Neural progenitor cell (in vitro differentiated cells): ENCODE measurements around the gene NEU2. TPM values are rescaled to one million over a fixed set of nuclear protein-coding genes. Genes with fewer than 3 reads are reported as not detected.
A peak's percentile ranks its signal among the peaks of the same experiment; 100 is the strongest.

Source experiments
- DNase-seq: peaks from one replicate; pipeline ENCODE4 v3.0.0-alpha.2; 2016; ENCODE audit warnings: low spot score
- H2AFZ ChIP-seq: fragments of 200-600 bp; sonication (generic); replicated peaks from 2 replicates; pipeline ENCODE4 v1.6.1; 2016; ENCODE audit warnings: antibody characterized with exemption
- H3F3A ChIP-seq: fragments of 200-600 bp; sonication (generic); 2 replicates; pipeline ENCODE4 v1.6.1; 2016; ENCODE audit warnings: antibody characterized with exemption, low read depth
- H3K27ac ChIP-seq: fragments of 200-600 bp; sonication (generic); 2 replicates; pipeline ENCODE4 v1.5.1; 2016; ENCODE audit warnings: mild to moderate bottlenecking
- H3K27me3 ChIP-seq: fragments of 200-600 bp; sonication (generic); 2 replicates; pipeline ENCODE4 v1.6.1; 2016; ENCODE audit warnings: mild to moderate bottlenecking, moderate library complexity
- H3K36me3 ChIP-seq: fragments of 200-600 bp; sonication (generic); 2 replicates; pipeline ENCODE4 v1.5.1; 2016
- H3K4me1 ChIP-seq: fragments of 200-600 bp; sonication (generic); 2 replicates; pipeline ENCODE4 v1.6.1; 2016; ENCODE audit warnings: mixed run types
- H3K4me2 ChIP-seq: fragments of 200-600 bp; sonication (generic); 2 replicates; pipeline ENCODE4 v1.6.1; 2016
- H3K4me3 ChIP-seq: fragments of 200-600 bp; sonication (generic); 2 replicates; pipeline ENCODE4 v1.5.1; 2016
- H3K79me2 ChIP-seq: fragments of 200-600 bp; sonication (generic); 2 replicates; pipeline ENCODE4 v1.6.1; 2016; ENCODE audit warnings: low read depth
- H3K9ac ChIP-seq: fragments of 200-600 bp; sonication (generic); 2 replicates; pipeline ENCODE4 v1.6.1; 2016
- H3K9me3 ChIP-seq: fragments of 200-600 bp; sonication (generic); 2 replicates; pipeline ENCODE4 v1.5.1; 2016; ENCODE audit warnings: low read depth
- H4K20me1 ChIP-seq: fragments of 200-600 bp; sonication (generic); 2 replicates; pipeline ENCODE4 v1.6.1; 2016; ENCODE audit warnings: low read depth
- H3K27ac Mint-ChIP-seq: 3 replicates; pipeline ENCODE4 v1.8.0; 2021; ENCODE audit warnings: mixed read lengths
- H3K27me3 Mint-ChIP-seq: 2 replicates; pipeline ENCODE4 v1.8.0; 2022; ENCODE audit warnings: low read depth, mild to moderate bottlenecking, inconsistent platforms, moderate library complexity, mixed read lengths; ENCODE audit not compliant: insufficient read depth
- H3K36me3 Mint-ChIP-seq: 3 replicates; pipeline ENCODE4 v1.8.0; 2021; ENCODE audit warnings: mixed read lengths
- H3K4me1 Mint-ChIP-seq: 3 replicates; pipeline ENCODE4 v1.8.0; 2021; ENCODE audit warnings: mixed read lengths
- H3K4me3 Mint-ChIP-seq: 3 replicates; pipeline ENCODE4 v1.8.0; 2021; ENCODE audit warnings: mild to moderate bottlenecking, moderate library complexity, mixed read lengths
- H3K9me3 Mint-ChIP-seq: 3 replicates; pipeline ENCODE4 v1.8.0; 2020; ENCODE audit warnings: mixed read lengths
- CTCF ChIP-seq: fragments of 200-600 bp; sonication (generic); IDR thresholded peaks from 2 replicates; pipeline ENCODE4 v1.5.1; 2017; ENCODE audit warnings: antibody characterized with exemption, mild to moderate bottlenecking
- EZH2 ChIP-seq: fragments of 200-600 bp; sonication (generic); IDR thresholded peaks from 2 replicates; pipeline ENCODE4 v1.6.1; 2017; ENCODE audit warnings: antibody characterized with exemption, mild to moderate bottlenecking, moderate library complexity
- EZH2phosphoT487 ChIP-seq: fragments of 200-600 bp; sonication (generic); IDR thresholded peaks from 2 replicates; pipeline ENCODE4 v1.6.1; 2017; ENCODE audit warnings: antibody characterized with exemption
- total RNA-seq: library from RNA; depleted of rRNA; stranded (reverse); fragments of >200 nt; gene quantifications from 2 replicates; pipeline ENCODE4 v1.2.3, GENCODE V29; 2015; ENCODE audit warnings: low replicate concordance

Gene NEU2
- total RNA-seq, 1 donor from 2014 or later = not detected

DNA sequence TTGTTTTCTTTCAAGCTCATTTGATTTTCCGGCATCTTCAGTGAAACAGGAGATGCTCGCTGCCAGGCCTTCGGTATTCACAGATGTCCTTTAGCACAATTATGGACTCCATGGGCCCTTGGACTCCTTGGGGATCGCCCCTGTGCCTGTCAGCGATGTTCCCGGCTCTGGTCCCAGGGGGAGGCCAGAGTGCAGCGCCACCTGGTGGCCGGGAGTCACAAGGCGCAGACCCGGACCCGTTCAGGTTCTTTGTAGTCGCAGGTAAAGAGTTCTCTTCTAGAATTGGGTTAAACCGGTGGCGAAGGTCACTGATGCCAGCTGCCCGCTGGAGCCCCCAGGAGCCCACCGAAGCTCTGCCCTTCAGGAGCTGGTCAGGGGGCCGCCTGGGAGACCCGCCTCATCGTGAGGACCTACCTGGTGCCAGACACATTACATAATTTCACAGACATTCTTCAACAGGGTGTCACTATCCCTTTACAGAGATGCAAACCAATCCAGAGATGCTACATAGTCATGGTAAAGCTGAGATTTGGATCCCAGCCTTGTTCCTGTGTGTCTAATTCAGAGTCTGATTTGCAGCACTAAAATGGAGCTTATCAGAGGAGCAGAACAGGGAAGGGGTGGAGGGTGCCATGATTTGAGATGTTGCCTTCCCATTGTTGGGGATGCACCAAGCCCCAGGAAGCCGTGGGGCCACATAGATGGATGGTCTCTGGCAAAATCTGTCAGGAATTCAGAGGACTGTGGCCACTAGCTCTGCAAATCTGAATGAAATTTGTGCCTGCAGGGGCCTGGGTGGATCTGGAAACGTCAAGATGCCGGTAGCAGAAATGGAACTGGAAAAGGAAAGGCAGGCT lies 21.7 kb downstream of the NEU2 start:
- H3K79me2 ChIP-seq = no peaks in the 10 kb centered on the region
- H3K27ac Mint-ChIP-seq = no peak overlapping the region
- peaks cover 14% of the 10 kb centered on the region for H3K4me1 Mint-ChIP-seq
- no peak overlapping the region for H3K27ac ChIP-seq
- no peak overlapping the region for H3K4me3 ChIP-seq
- no peaks in the 10 kb centered on the region for H3K9me3 Mint-ChIP-seq
- H3K27me3 Mint-ChIP-seq = peaks cover 7% of the 10 kb centered on the region
- no peak overlapping the region for H3K4me3 Mint-ChIP-seq
- no peaks in the 10 kb centered on the region for H4K20me1 ChIP-seq
- H2AFZ ChIP-seq = peak overlapping the region; percentile 93
- H3F3A ChIP-seq = no peaks in the 10 kb centered on the region
- peak overlapping the region; percentile 27 for H3K4me2 ChIP-seq
- no peak overlapping the region for H3K9ac ChIP-seq
- TF ChIP-seq CTCF (peak; percentile 99), EZH2phosphoT487 (no peak), EZH2 (no peak)
- H3K36me3 ChIP-seq = no peaks in the 10 kb centered on the region
- H3K9me3 ChIP-seq = no peaks in the 10 kb centered on the region
- H3K27me3 ChIP-seq = peaks cover 53% of the 10 kb centered on the region
- peak; percentile 84 for DNase-seq
- H3K4me1 ChIP-seq = peaks cover 9% of the 10 kb centered on the region
- no peaks in the 10 kb centered on the region for H3K36me3 Mint-ChIP-seq

- Histone ChIP-seq H3K9me3 (no peaks in the 10 kb centered on the region), H3K9ac (no peak overlapping the region), H3K4me1 (peaks cover 9% of the 10 kb centered on the region), H3K4me3 (no peak overlapping the region), H3K4me2 (no peak overlapping the region), H3K27ac (no peak overlapping the region), H3K36me3 (no peaks in the 10 kb centered on the region), H3F3A (no peaks in the 10 kb centered on the region), H3K79me2 (no peaks in the 10 kb centered on the region), H4K20me1 (no peaks in the 10 kb centered on the region), H2AFZ (no peak overlapping the region), H3K27me3 (peaks cover 48% of the 10 kb centered on the region)
- TF ChIP-seq EZH2 (no peak), EZH2phosphoT487 (no peak), CTCF (no peak)
- no peak for DNase-seq
- Mint-ChIP-seq H3K27ac (no peak overlapping the region), H3K4me3 (no peak overlapping the region), H3K36me3 (no peaks in the 10 kb centered on the region), H3K9me3 (no peaks in the 10 kb centered on the region), H3K27me3 (peaks cover 5% of the 10 kb centered on the region), H3K4me1 (peaks cover 12% of the 10 kb centered on the region)
Observed at GRCh38 chr2:233055362-233055761, 22.9 kb downstream of the NEU2 start.

DNA sequence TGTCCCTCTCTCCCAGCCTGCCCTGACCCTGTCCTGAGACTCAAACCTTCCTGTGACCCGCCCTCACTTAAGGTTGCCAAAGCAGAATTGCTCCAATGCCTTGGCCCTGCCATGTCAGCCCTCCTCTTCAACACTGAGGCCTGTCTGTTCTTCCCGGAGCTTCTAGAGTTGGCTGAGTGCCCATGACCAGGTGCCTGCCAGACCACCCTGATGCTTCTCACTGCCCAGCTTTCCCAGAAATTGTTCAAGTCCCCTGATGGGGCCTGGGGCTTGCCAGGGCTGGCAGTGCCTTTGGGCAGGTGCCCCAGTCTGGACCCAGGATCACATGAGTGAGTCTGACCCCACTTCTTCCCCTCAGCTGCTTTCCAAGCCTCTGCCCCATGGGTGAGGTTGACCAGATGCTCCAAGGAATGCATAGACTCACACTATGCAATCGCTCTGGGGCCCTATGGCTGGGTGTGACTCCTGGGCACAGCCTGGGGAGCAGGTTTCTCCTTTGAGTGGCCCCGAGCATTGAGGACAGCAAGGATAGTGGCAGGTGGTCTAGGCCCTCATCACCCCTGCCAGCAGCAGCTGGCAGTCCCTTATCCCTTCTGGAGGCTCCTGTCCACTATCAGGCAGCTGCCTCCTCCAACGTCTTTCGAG lies 24.6 kb downstream of the NEU2 start:
- no peaks in the 10 kb centered on the region for H3F3A ChIP-seq
- no peak overlapping the region for H2AFZ ChIP-seq
- no peaks in the 10 kb centered on the region for H3K9me3 ChIP-seq
- no peaks in the 10 kb centered on the region for H3K36me3 Mint-ChIP-seq
- H3K4me3 Mint-ChIP-seq = no peak overlapping the region
- no peaks in the 10 kb centered on the region for H3K36me3 ChIP-seq
- H3K4me2 ChIP-seq = no peak overlapping the region
- H4K20me1 ChIP-seq = no peaks in the 10 kb centered on the region
- H3K4me1 ChIP-seq = peaks cover 9% of the 10 kb centered on the region
- H3K27me3 Mint-ChIP-seq = peaks cover 3% of the 10 kb centered on the region
- peaks cover 31% of the 10 kb centered on the region for H3K27me3 ChIP-seq
- no peak overlapping the region for H3K4me3 ChIP-seq
- H3K27ac ChIP-seq = no peak overlapping the region
- no peaks in the 10 kb centered on the region for H3K9me3 Mint-ChIP-seq
- no peak for DNase-seq
- H3K27ac Mint-ChIP-seq = no peak overlapping the region
- TF ChIP-seq EZH2phosphoT487 = no peak
- TF ChIP-seq EZH2 = no peak
- TF ChIP-seq CTCF = no peak
- H3K9ac ChIP-seq = no peak overlapping the region
- H3K4me1 Mint-ChIP-seq = peaks cover 15% of the 10 kb centered on the region
- no peaks in the 10 kb centered on the region for H3K79me2 ChIP-seq
